A549 treated with RU486 at 1 μM for 4 hours (cell line): ENCODE results near the gene SEC61A2. TPM values are rescaled to one million over a fixed set of nuclear protein-coding genes. Genes with fewer than 3 reads are reported as not detected.

Experiments
- total RNA-seq: library from RNA; stranded (reverse); fragments of 200-300 nt; extraction: Qiagen RNA extraction; gene quantifications from 5 replicates; pipeline ENCODE4 v1.2.3, GENCODE V29; 2022; ENCODE audit warnings: low read depth

Gene SEC61A2
- 8.1 to 16.6 TPM (median 12.1 TPM) in 5 replicates for total RNA-seq

DNA sequence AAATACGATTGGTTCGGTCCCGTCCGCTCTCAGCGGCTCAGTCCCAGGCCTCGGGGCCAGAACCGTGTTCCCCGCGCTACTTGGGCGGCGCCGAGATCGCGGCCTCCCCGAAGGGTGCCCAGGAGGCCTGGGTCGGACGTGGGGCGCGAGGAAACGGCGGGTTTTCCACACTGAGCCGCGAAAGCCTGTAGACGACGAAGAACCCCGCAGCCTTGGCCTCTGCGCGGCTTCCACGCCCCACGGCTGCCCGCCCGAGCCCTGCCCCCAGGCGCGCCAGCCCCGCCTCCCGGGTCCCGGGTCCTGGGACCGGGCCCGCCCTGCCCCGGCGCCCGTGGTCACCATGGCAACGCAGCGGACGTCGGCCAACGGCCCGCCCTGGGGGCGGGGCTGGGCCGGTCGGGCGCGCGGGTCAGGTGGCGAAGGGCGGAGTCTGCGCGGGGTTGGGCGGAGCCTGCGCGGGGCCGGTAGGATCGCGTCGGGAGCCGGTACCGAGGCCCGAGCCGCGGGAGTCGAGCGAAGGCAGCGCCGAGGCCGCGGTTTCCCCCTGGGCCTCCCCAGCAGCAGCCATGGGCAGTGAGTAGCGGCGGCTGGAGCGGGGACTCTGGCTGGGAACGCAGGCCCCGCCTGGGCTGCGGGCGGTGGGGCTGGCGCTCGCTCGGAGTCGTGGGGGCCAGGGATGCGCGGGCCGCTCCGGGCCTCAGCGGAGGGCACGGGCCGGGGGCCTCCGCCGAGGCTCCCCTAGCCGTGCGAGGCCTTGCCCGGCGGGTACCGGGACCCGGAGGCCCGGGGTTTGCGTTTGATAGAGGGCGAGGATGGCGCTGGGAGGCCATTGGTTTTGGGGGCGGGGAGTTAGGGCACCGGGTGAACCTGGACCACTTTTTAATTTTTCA, at the start of gene SEC61A2:
Gene SEC61A2 (plus strand): TSS at position 456 of the 890 bp plus-strand sequence. CDS start 111 bp downstream, at position 567.

DNA sequence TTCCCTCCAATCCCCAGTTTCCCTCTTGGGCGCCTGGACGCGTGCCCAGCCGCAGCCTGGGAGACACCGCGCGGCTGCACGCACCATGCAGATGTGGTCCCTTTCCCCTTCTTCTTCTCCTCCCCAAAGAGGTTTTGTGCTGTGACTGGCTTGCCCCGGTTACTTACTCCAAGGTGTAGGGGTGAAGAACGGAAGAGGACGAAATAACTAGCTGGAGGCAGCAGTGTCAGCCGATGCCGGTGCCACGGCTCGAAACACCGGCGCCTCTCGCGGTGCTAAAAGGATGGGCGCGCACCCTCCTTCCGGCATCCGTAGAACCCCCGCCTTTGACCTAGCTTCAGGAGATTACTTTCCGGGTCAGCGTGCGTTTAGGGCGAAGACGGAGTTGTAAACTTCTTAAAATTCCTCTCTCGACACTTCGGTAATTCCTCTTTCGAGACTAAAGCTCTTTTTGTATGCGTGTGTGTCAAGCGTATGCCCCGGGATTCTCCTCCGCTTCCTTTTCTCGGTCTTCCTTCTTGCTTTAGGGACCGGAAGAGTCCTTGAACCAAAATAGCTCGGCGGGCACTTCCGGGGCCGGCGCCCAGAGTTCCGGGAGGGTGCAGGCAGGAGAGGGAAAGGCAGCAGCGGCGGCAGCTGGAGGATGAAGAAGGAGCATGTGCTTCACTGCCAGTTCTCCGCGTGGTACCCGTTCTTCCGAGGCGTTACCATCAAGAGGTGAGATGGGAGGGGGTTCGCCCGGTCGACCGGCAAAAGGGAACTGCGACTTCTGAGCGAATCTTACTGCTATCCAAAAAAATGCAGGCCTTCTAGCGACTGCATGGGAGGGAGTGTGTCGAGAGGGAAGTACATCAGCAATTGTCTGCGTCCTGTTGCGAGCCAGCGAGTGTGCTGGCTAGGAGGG, 66.4 kb downstream of the SEC61A2 start, which contains the start of the genes CDC123 and NUDT5:
Gene CDC123 (plus strand): TSS at position 586 of the 904 bp plus-strand sequence. CDS start 58 bp downstream, at position 644.
Gene NUDT5 (minus strand): TSS at position 289 of the 904 bp plus-strand sequence. CDS start 9,600 bp downstream, outside the sequence.

Other genes with a start within 250 kb of the SEC61A2 start
- gene UPF2, start 86.9 kb upstream of the SEC61A2 start, total RNA-seq = 12.5 to 19.4 TPM (median 16.2 TPM) in 5 replicates
- gene DHTKD1, start 60.7 kb upstream of the SEC61A2 start, total RNA-seq = 5.5 to 9.9 TPM (median 8.4 TPM) in 5 replicates
- 123 to 183 TPM (median 152 TPM) in 5 replicates for gene NUDT5, start 66.2 kb downstream of the SEC61A2 start, total RNA-seq
- gene CDC123, start 66.5 kb downstream of the SEC61A2 start, total RNA-seq = 123 to 195 TPM (median 136 TPM) in 5 replicates
- gene CAMK1D, start 219.9 kb downstream of the SEC61A2 start, total RNA-seq = 6.1 to 8.8 TPM (median 7.6 TPM) in 5 replicates